Neural cell (in vitro differentiated cells): ENCODE measurements around the gene SLC25A19.

Source experiments
- CTCF ChIP-seq: fragments of 450-650 bp; IDR thresholded peaks from 2 replicates; pipeline ENCODE4 v1.5.1; 2014; ENCODE audit warnings: antibody characterized with exemption, mild to moderate bottlenecking, moderate library complexity; ENCODE audit not compliant: poor library complexity, severe bottlenecking
- EZH2 ChIP-seq: fragments of 200-600, 300-800 bp; shearing (Covaris generic), sonication (generic); IDR thresholded peaks from 2 replicates; pipeline ENCODE4 v1.6.1; 2014; ENCODE audit warnings: antibody characterized with exemption, low read length, borderline replicate concordance, mild to moderate bottlenecking; ENCODE audit not compliant: insufficient read depth, poor library complexity, severe bottlenecking

- TF ChIP-seq CTCF (no peak), EZH2 (no peak)
Observed at GRCh38 chr17:75318211-75318610, 29.0 kb upstream of the SLC25A19 start.
